GM23338 (cell line): Measurements from ENCODE around the gene EXD3. TPM values are rescaled to one million over a fixed set of nuclear protein-coding genes. Genes with fewer than 3 reads are reported as not detected.
A peak's percentile ranks its signal among the peaks of the same experiment; 100 is the strongest.

ENCODE experiments used
- ATAC-seq: fragments of 200-7000 bp; cut with Tn5 transposase; 3 replicates; pipeline ENCODE4 v1.9.1; 2020
- DNase-seq: peaks from one replicate; pipeline ENCODE4 v3.0.0-alpha.2; 2015; ENCODE audit warnings: low spot score
- H2AFZ ChIP-seq: fragments of 200-600 bp; sonication (generic); 2 replicates; pipeline ENCODE4 v1.8.0; 2016; ENCODE audit warnings: antibody characterized with exemption, mild to moderate bottlenecking, moderate library complexity
- H3F3A ChIP-seq: fragments of 200-600 bp; sonication (generic); replicated peaks from 2 replicates; pipeline ENCODE4 v1.8.0; 2017; ENCODE audit warnings: antibody characterized with exemption, mixed run types, low read depth
- H3K27ac ChIP-seq: fragments of 200-600 bp; sonication (generic); 2 replicates; pipeline ENCODE4 v1.6.1; 2016; ENCODE audit warnings: low read depth
- H3K27me3 ChIP-seq: fragments of 200-600 bp; sonication (generic); 2 replicates; pipeline ENCODE4 v1.8.0; 2016; ENCODE audit warnings: mild to moderate bottlenecking, mixed run types, moderate library complexity; ENCODE audit not compliant: insufficient read depth
- H3K36me3 ChIP-seq: fragments of 200-600 bp; sonication (generic); 2 replicates; pipeline ENCODE4 v1.8.0; 2016; ENCODE audit warnings: mild to moderate bottlenecking; ENCODE audit not compliant: insufficient read depth
- H3K4me1 ChIP-seq: fragments of 200-600 bp; sonication (generic); 2 replicates; pipeline ENCODE4 v1.8.0; 2016; ENCODE audit warnings: mild to moderate bottlenecking, moderate library complexity; ENCODE audit not compliant: insufficient read depth
- H3K4me2 ChIP-seq: fragments of 200-600 bp; sonication (generic); 2 replicates; pipeline ENCODE4 v1.7.1; 2017; ENCODE audit warnings: mixed run types
- H3K4me3 ChIP-seq: fragments of 200-600 bp; sonication (generic); 2 replicates; pipeline ENCODE4 v1.6.1; 2016; ENCODE audit warnings: mixed run types
- H3K79me2 ChIP-seq: fragments of 200-600 bp; sonication (generic); replicated peaks from 2 replicates; pipeline ENCODE4 v1.8.0; 2017; ENCODE audit warnings: mild to moderate bottlenecking; ENCODE audit not compliant: insufficient read depth
- H3K9me2 ChIP-seq: fragments of 200-600 bp; sonication (generic); 2 replicates; pipeline ENCODE4 v1.8.0; 2017; ENCODE audit not compliant: insufficient read depth
- H4K20me1 ChIP-seq: fragments of 200-600 bp; sonication (generic); replicated peaks from 2 replicates; pipeline ENCODE4 v1.8.0; 2017; ENCODE audit warnings: mild to moderate bottlenecking; ENCODE audit not compliant: insufficient read depth
- H3K27ac Mint-ChIP-seq: 2 replicates; pipeline ENCODE4 v1.8.0; 2020; ENCODE audit warnings: inconsistent platforms, mild to moderate bottlenecking, moderate library complexity, mixed read lengths
- H3K27me3 Mint-ChIP-seq: 3 replicates; pipeline ENCODE4 v1.8.0; 2022; ENCODE audit warnings: low read depth, mild to moderate bottlenecking, moderate library complexity, mixed read lengths, inconsistent platforms; ENCODE audit not compliant: insufficient read depth, poor library complexity
- H3K36me3 Mint-ChIP-seq: 3 replicates; pipeline ENCODE4 v1.8.0; 2021; ENCODE audit warnings: low read depth, mild to moderate bottlenecking, inconsistent platforms, moderate library complexity, mixed read lengths
- H3K4me1 Mint-ChIP-seq: 3 replicates; pipeline ENCODE4 v1.8.0; 2020; ENCODE audit warnings: mild to moderate bottlenecking, inconsistent platforms, mixed read lengths
- H3K4me3 Mint-ChIP-seq: 3 replicates; pipeline ENCODE4 v1.8.0; 2021; ENCODE audit warnings: moderate library complexity, mild to moderate bottlenecking, inconsistent platforms, mixed read lengths
- H3K9me3 Mint-ChIP-seq: 3 replicates; pipeline ENCODE4 v1.8.0; 2020; ENCODE audit warnings: moderate library complexity, mild to moderate bottlenecking, inconsistent platforms, mixed read lengths
- CREB1 ChIP-seq: fragments of 250-450 bp; sonication (Bioruptor Pico); IDR thresholded peaks from 2 replicates; pipeline ENCODE4 v1.5.0; 2020; ENCODE audit warnings: low read depth, mild to moderate bottlenecking, moderate library complexity
- CTCF ChIP-seq, 2 experiments: fragments of 200-600 bp in 1 of 2; sonication (generic) in 1 of 2; conservative IDR thresholded peaks; 2 replicates each; pipeline versions ENCODE4 v1.5.1 to v1.6.1; 2016 to 2017; ENCODE audit warnings: antibody characterized with exemption in 2 of 2, low read depth in 2 of 2, mild to moderate bottlenecking in 2 of 2, moderate library complexity in 1 of 2
- ETS1 ChIP-seq: IDR thresholded peaks from 2 replicates; pipeline ENCODE4 v1.6.1; 2016; ENCODE audit warnings: antibody characterized with exemption
- EZH2 ChIP-seq: fragments of 200-600 bp; sonication (generic); IDR thresholded peaks from one replicate; pipeline ENCODE4 v1.8.0; 2017; ENCODE audit warnings: antibody characterized with exemption, mild to moderate bottlenecking, low read depth; ENCODE audit not compliant: unreplicated experiment
- EZH2phosphoT487 ChIP-seq: fragments of 200-600 bp; sonication (generic); IDR thresholded peaks from one replicate; pipeline ENCODE4 v1.8.1; 2018; ENCODE audit warnings: antibody characterized with exemption; ENCODE audit not compliant: unreplicated experiment
- JUNB ChIP-seq: IDR thresholded peaks from one replicate; pipeline ENCODE4 v1.6.1; 2016; ENCODE audit warnings: antibody characterized with exemption; ENCODE audit not compliant: unreplicated experiment
- NANOG ChIP-seq: IDR thresholded peaks from 2 replicates; pipeline ENCODE4 v1.6.1; 2016; ENCODE audit warnings: antibody characterized with exemption, borderline replicate concordance
- STAT1 ChIP-seq: IDR thresholded peaks from one replicate; pipeline ENCODE4 v1.6.1; 2016; ENCODE audit warnings: antibody characterized with exemption; ENCODE audit not compliant: unreplicated experiment
- ZNF114 ChIP-seq: fragments of 250-450 bp; sonication (Bioruptor Pico); IDR thresholded peaks from 2 replicates; pipeline ENCODE4 v1.5.0; 2020; ENCODE audit warnings: mild to moderate bottlenecking, moderate library complexity
- ZNF331 ChIP-seq: fragments of 250-450 bp; sonication (Bioruptor Pico); IDR thresholded peaks from 2 replicates; pipeline ENCODE4 v1.5.0; 2020; ENCODE audit warnings: low read depth, mild to moderate bottlenecking, moderate library complexity
- ZNF462 ChIP-seq: fragments of 250-450 bp; sonication (Bioruptor Pico); IDR thresholded peaks from 2 replicates; pipeline ENCODE4 v1.5.0; 2020; ENCODE audit warnings: mild to moderate bottlenecking, moderate library complexity
- polyA plus RNA-seq: library from polyadenylated mRNA; unstranded; fragments of >200 nt; fragmentation: Nextera tagmentation; extraction: Ambion mirVana; gene quantifications from 2 replicates; pipeline ENCODE4 v1.2.1, GENCODE V29; 2016
- total RNA-seq: library from RNA; depleted of rRNA; stranded (reverse); fragments of >200 nt; shearing (Covaris generic); gene quantifications from 2 replicates; pipeline ENCODE4 v1.2.3, GENCODE V29; 2014

The EXD3 gene
- total and polyA plus RNA-seq, 2 experiments from 2014 or later, result 3.6 to 9.7 TPM

- Mint-ChIP-seq H3K27ac (no peak overlapping the region), H3K4me3 (no peak overlapping the region)
These were observed 114.8 kb downstream of the EXD3 start for GRCh38 chr9:137308057-137308619.

DNA sequence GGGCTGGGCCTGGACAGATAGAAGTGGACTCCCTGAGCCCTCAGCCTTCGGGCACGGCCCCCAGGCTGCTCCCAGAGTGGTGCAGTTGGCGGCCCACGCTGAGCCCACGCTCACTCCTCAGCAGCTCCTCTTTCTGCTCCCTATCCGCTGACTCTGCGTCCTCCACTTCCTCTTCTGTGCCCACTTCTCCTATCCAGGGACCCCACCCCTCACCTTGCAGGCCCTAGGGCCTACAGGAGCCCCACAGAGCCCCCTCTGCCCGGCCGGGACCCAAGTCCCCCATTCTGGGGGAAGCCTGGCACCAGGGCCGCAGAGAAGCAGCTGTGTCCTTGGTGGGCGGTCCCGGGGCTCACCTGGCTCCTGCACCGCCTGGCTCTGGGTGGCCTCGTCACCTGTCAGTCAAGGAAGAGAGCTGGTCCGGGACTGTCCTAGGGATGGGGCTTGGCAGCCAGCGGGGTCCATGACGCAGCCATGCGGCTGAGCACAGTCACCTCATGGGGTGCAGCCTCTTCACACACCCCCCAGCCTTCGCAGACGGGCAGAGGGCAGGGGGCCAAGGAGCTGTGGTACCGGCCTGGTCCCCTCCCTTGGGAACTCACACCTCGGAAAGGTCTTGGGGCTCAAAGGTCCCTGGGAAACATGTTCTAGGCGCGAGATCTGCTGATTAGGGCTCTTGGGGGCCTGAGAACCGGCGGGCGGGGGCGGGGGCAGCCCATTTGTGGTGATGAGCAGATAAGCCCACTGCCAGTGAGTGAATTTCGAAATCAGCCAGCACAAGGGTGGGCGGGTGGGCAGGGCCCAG is 115.5 kb downstream of the EXD3 start:
- H3K9me3 Mint-ChIP-seq, result no peaks in the 10 kb centered on the region
- Histone ChIP-seq H3K9me2 (no peaks in the 10 kb centered on the region), H3F3A (peaks cover 8% of the 10 kb centered on the region), H2AFZ (no peak overlapping the region; the same call in 1 of the 2 replicates), H3K4me2 (no peak overlapping the region), H3K4me3 (no peak overlapping the region), H3K36me3 (no peaks in the 10 kb centered on the region), H3K4me1 (peaks cover 21% of the 10 kb centered on the region; the same call in 1 of the 2 replicates), H3K27me3 (peaks cover 13% of the 10 kb centered on the region), H3K27ac (no peak overlapping the region), H4K20me1 (no peaks in the 10 kb centered on the region), H3K79me2 (no peaks in the 10 kb centered on the region)
- DNase-seq, result peak; percentile 84
- no peaks in the 10 kb centered on the region for H3K36me3 Mint-ChIP-seq
- peaks cover 25% of the 10 kb centered on the region for H3K4me1 Mint-ChIP-seq
- no peak overlapping the region; the same call in 1 of the 2 replicates for H3K27ac Mint-ChIP-seq
- peaks cover 17% of the 10 kb centered on the region for H3K27me3 Mint-ChIP-seq
- H3K4me3 Mint-ChIP-seq, result no peak overlapping the region
- ATAC-seq, result peak; percentile 62
- no peak for TF ChIP-seq ZNF114 (CRISPR knock-in tag)
- TF ChIP-seq JUNB, result no peak
- no peak for TF ChIP-seq NANOG
- TF ChIP-seq ZNF462 (CRISPR knock-in tag), result no peak
- TF ChIP-seq ZNF331 (CRISPR knock-in tag), result no peak
- TF ChIP-seq EZH2phosphoT487, result no peak
- no peak for TF ChIP-seq EZH2
- no peak for TF ChIP-seq CREB1 (CRISPR knock-in tag)
- TF ChIP-seq ETS1, result no peak
- TF ChIP-seq CTCF (conservative IDR thresholded peaks at IDR 0.05; ENCODE audit: low read depth in 2 of 2), result no peak
- no peak for TF ChIP-seq STAT1

More at GRCh38 chr9:137308057-137308619, 114.8 kb downstream of the EXD3 start:
- Mint-ChIP-seq H3K27me3 (peaks cover 17% of the 10 kb centered on the region), H3K9me3 (no peaks in the 10 kb centered on the region), H3K4me1 (peaks cover 22% of the 10 kb centered on the region; the same call in 2 of the 3 replicates), H3K36me3 (no peaks in the 10 kb centered on the region)
- H3K4me1 ChIP-seq, result peaks cover 16% of the 10 kb centered on the region; the same call in 1 of the 2 replicates
- H3K4me3 ChIP-seq, result no peak overlapping the region
- ATAC-seq, result no peak
- H3K27me3 ChIP-seq, result peaks cover 7% of the 10 kb centered on the region
- peaks cover 5% of the 10 kb centered on the region; the same call in 1 of the 2 replicates for H3F3A ChIP-seq
- H3K36me3 ChIP-seq, result no peaks in the 10 kb centered on the region
- DNase-seq, result no peak
- H4K20me1 ChIP-seq, result no peaks in the 10 kb centered on the region
- no peak for TF ChIP-seq JUNB
- no peak overlapping the region for H2AFZ ChIP-seq
- H3K79me2 ChIP-seq, result no peaks in the 10 kb centered on the region
- no peaks in the 10 kb centered on the region for H3K9me2 ChIP-seq
- H3K4me2 ChIP-seq, result no peak overlapping the region
- H3K27ac ChIP-seq, result no peak overlapping the region
